COLO829 (cell line): ENCODE measurements around the gene G6PD.
A peak's percentile ranks its signal among the peaks of the same experiment; 100 is the strongest.
"Not testable (repeated sequence)": the region's sequence is repeated elsewhere in the genome, so short reads cannot be mapped to it uniquely, and the experiment has no call there.

ENCODE experiments used
- DNase-seq: peaks from one replicate; pipeline ENCODE4 v3.0.0; 2012; ENCODE audit warnings: low spot score

The G6PD gene

GRCh38 chrX:154542723-154543424 is 3.8 kb downstream of the G6PD start:
- DNase-seq: no peak

DNA sequence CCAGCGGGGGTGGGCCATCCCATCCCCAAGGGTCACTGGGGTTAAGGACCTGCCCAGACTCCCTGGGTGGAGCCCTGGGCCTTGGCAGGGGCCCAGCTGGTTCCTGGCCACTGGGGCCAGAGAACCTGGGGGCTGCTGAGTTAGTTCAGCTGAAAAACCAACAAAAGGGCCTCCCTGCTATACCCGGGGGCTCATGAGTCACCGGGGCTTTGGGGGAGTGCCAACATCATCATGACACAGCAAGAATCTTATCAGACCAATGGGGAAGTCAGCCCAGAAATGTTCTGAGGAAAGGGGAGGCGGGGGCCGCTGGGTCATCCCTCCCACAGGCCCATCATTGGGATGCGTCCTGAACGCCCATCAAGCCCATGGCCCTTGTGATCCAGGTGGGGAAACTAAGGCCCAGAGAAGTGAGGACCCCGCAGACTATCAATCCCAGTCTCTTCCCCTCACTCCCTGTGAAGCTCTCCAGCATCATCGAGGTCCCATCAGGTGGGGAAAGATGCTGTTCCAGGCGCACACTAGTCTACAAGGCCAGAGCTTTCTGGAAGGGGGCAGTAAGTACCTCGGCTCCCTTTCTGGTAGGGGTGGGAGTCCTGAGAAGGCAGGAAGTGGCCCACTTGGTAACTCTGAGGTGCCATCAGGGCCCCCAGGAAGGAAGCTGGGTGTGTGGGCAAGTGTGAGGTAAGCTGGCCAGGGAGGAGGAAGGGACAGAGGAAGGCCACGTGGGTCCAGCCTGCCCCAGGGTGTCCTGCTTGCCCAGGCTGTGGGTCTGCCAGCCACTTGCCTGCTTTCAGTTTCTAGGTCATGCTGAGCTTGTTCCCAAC is 4.5 kb downstream of the G6PD start:
- peak; percentile 72 for DNase-seq

GRCh38 chrX:154541589-154541895 is 5.1 kb downstream of the G6PD start:
- no peak for DNase-seq

DNA sequence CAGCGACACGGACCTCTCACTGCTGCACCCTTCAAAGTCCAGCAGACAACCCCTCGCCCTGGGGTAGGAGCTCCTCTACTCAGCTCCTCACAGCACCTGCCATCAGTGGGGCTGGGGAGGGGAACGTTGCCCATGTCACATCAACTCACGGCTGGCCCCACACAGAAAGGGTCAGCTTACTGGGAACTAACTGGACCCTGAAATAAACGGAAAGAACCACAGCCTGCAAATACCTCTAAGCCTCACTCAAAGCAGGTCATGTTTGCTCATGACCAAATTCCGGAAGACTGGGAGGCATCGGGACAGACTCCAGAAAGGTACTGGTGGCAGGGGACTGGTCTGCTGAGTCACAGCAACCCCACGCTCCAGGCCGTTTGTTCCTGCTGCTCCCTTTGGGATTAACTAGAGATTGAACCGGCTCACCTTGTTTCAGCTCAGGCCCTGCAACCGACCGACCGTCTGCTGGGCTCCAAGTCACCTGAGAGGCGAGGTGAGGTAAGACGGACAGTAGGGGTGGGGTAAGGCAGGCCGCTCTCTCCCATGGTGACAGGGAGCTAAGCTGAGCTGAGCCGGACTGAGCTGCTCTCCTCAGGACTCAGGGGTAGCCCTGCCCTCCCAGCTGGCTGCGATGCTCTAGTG is 5.6 kb downstream of the G6PD start:
- DNase-seq: no peak

- not testable (repeated sequence) for DNase-seq
Measured at GRCh38 chrX:154540365-154540764, 6.3 kb downstream of the G6PD start.

DNA sequence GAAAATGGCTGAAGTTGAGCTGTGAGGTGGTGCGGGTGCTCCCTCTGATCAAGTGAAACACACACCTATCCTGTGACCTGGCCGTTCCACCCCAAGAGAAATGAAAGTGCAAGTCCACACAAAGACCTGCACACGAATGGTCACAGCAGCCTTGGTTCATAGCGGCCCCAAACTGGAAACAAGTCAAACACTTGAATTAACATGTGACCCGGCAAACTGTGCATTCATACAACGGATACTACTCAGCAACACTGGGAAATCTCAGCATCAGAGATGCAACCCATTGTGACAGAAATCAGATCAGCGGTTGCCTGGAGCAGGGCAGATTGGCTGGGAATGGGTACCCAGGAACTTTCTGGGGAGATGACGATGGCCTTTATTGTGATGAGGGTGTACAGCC is 7.6 kb downstream of the G6PD start:
- DNase-seq: no peak

- DNase-seq: no peak
Measured at GRCh38 chrX:154535892-154536291, 10.8 kb downstream of the G6PD start.

- peak; percentile 65 for DNase-seq
Measured at GRCh38 chrX:154534526-154535322, 11.9 kb downstream of the G6PD start.

DNA sequence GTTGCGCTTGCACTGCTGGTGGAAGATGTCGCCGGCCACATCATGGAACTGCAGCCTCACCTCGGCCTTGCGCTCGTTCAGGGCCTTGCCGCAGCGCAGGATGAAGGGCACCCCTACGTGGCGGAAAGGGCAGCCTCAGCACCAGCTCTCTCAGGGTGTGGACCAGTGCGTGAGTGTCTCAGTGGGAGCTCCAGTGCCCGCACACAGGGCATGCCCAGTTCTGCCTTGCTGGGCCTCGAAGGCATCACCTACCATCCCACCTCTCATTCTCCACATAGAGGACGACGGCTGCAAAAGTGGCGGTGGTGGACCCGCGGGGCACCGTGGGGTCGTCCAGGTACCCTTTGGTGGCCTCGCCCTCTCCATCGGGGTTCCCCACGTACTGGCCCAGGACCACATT is 14.0 kb downstream of the G6PD start:
- no peak for DNase-seq

GRCh38 chrX:154531626-154532025 is 15.0 kb downstream of the G6PD start:
- no peak for DNase-seq

GRCh38 chrX:154530286-154530685 is 16.4 kb downstream of the G6PD start:
- no peak for DNase-seq

GRCh38 chrX:154529206-154529612 is 17.4 kb downstream of the G6PD start:
- no peak for DNase-seq

DNA sequence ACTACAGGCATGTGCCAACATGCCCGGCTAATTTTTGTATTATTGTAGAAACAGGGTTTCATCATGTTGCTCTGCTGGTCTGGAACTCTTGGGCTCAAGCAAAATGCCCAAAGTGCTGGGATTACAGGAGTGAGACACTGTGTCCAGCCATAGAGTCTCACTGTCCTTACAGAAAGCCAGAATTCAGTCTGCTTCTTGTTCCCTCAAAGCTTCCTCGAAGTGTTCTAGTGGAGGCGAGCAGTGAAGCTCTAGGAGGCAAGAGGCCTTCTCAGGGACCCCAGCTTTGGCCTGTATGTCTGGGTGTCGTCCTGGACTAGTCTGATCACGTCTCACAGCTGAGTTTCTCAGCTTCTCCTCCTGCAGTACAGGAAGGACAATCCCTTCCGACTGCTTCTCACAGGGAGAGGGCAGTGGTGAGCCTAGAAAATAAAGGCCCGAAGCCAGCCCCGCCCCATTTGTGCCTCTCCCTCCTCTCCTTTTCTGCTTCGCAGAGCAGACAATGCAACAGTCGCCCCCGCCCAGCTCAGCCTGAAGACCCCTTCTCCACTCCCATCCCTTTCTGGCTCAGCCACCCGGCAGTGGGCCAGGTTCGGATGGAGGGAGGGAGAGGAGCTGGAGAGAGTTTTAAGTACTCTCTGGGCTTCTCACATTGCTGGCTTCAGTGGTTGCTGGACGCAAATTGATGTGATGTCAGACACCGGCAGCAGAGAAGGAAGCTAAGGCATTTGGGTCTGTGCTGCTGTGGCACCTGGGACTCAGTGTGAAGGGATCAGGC is 19.6 kb downstream of the G6PD start:
- DNase-seq: peak; percentile 69

GRCh38 chrX:154525606-154526490 is 20.8 kb downstream of the G6PD start:
- no peak for DNase-seq

DNA sequence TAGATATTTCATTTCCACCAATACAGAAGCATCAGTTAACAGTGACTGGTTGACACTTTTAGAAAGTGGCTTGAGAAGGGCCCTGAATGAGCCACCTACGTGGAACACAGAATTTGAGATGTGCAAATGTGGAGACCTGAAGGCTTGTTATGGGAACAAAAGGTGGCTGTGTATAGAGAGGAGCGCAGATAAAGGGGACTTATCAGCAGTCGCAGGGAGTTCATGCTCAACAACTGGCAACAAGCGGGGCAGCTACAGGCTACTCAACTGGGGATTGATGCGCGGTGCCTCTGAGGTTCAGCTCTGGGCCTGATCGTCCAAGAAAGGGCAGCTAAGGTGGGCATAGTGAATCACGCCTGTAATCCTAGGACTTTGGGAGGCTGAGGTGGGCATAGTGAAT is 27.3 kb downstream of the G6PD start:
- no peak for DNase-seq

DNA sequence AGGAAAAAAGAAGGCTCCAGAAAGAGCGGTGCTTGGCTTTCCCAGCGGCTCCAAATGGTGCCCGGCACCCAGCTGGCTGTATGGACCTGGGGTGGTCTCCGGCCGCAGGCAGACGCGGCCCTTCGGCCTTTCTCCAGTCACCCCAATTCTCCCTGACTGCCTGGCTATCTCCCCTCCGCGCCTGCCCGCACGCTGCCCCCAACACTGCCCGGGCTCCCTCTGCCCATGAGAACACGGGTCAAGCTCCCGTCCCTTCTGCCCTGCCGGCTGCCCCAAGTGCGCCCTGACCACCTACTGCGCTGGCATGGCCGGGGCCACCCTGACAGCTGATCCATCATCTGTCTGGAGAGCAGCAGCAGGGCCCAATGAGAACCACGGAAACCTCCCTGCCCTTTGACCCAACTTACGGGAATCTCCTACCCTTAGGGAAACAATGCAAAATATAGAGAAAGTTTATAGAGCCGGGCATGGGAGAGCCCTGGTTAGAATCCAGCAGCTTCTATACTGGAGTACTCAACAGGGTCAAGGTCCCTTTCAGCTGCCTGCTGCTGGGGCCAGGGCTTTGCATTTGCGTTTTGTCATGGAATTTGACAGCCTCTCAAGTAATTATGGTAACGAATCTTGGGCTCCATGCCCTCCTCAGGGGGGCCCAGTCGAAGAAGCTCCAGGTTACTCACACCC is 29.4 kb downstream of the G6PD start:
- no peak for DNase-seq

GRCh38 chrX:154516656-154517100 is 30.0 kb downstream of the G6PD start:
- DNase-seq: no peak

DNA sequence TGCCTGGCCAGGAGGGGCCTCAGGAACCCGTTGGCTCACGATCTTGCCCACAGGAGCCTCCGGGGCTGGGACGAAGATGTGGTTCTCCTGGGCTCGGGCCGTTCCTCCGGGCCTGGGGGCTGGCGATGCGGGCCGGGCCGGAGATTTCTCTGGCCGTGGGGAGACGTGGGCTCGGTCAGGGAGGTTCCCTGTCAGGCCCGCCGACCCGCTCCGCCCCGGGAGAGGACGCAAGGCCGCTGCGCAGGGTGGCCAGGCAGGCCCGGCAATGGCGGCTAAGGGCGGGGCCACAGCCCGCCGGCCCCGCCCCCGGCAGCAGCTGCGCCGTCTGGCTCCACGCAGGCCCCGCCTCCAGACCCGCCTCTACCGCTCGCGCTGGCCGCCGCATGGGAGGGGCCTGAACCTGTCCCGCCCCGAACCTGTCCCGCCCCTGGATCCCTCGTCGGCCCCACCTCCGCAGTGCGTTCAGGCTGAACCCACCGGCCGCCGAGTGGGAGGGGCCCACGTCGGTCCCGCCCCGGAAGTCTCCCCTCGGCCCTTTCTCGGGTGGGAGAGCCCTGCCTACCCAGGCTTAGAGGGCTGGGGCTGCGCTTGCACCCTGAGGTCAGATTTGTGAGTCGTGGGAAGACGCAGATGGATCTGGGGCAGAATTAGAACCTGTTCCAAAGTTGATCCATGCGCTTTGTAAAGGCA is 30.5 kb downstream of the G6PD start, which contains the start of gene FAM3A:
Gene FAM3A (minus strand): TSS at position 267 of the 690 bp plus-strand sequence. CDS start 460 bp downstream, outside the sequence.
- DNase-seq: peak; percentile 74
